ENCODE results near the gene TAL1. TPM values are rescaled to one million over a fixed set of nuclear protein-coding genes. Genes with fewer than 3 reads are reported as not detected.

TAL1 gene
- total and polyA plus RNA-seq, 2 donors (not counting 3 experiments of a cell fraction or from before 2014, with no cell fraction given): 36.7 to 52.4 TPM

- no TSS peak for BruUV-seq (replicated peaks)
- no peak for TF ChIP-seq JUN (IDR thresholded peaks at IDR 0.05; ENCODE audit: borderline replicate concordance, insufficient read depth, insufficient read length, low read depth)
- Histone ChIP-seq H2AFZ (ENCODE audit: low read depth, low read length) (no peak overlapping the region), H3K9me1 (replicated peaks; ENCODE audit: control insufficient read depth, extremely low read depth, insufficient read depth, low read length) (no peaks in the 10 kb centered on the region), H3K27me3 (ENCODE audit: control insufficient read depth in 2 of 2, insufficient read depth in 2 of 2, low read length in 2 of 2) (no peaks in the 10 kb centered on the region), H4K20me1 (replicated peaks; ENCODE audit: control insufficient read depth, extremely low read depth, insufficient read depth, low read length) (no peaks in the 10 kb centered on the region), H3K4me2 (ENCODE audit: insufficient read depth, low read length) (no peak overlapping the region), H3K4me1 (ENCODE audit: control insufficient read depth, extremely low read depth, insufficient read depth, low read length) (peaks cover 32% of the 10 kb centered on the region), H3K36me3 (ENCODE audit: control insufficient read depth in 2 of 2, extremely low read depth in 1 of 2, insufficient read depth in 2 of 2, low read length in 2 of 2) (peaks cover 9 to 52% of the 10 kb centered on the region in 2 experiments), H3K79me2 (ENCODE audit: control insufficient read depth, insufficient read depth, low read length) (peaks cover 40% of the 10 kb centered on the region), H3K27ac (ENCODE audit: insufficient read depth, low read depth, low read length) (no peak overlapping the region), H3K9me3 (replicated peaks; ENCODE audit: control insufficient read depth, insufficient read depth, low read length) (no peaks in the 10 kb centered on the region), H3K4me3 (replicated peaks in 1 of 3; ENCODE audit: insufficient read depth in 1 of 3, low read depth in 1 of 3, low read length in 3 of 3) (no peak overlapping the region), H3K9ac (replicated peaks; ENCODE audit: extremely low read depth, insufficient read depth, low read length) (no peak overlapping the region)
- DNase-seq (ENCODE audit: low read depth, low spot score): no peak
- intact Hi-C loops (cut with micrococcal nuclease) (no loop called here), dilution Hi-C loops (cut with MboI; ENCODE audit: extremely low pct_ligation_motif_present, low sequenced_read_pairs) (no loop called here)
- CTCF ChIA-PET: interaction anchor here (1.5 to 3.3 kb wide), 2 partner anchors 27 to 44 kb away, joined by 5 to 8 read pairs; no protein-coding TSS in a partner anchor
- POLR2A ChIA-PET: no interaction called here
- FAIRE-seq: no peak
These were observed 8.7 kb downstream of the TAL1 start for GRCh38 chr1:47223174-47223920.

- ChIA-PET CTCF (interaction anchor here (0.8 to 3.3 kb wide), 4 partner anchors 26 to 43 kb away, joined by 3 to 8 read pairs (median 6); partner anchors contain the start of gene PDZK1IP1), POLR2A (interaction anchor here (1.7 kb wide), 1 partner anchor 10 kb away, joined by 5 read pairs; no protein-coding TSS in a partner anchor)
- TF ChIP-seq EZH2 (IDR thresholded peaks at IDR 0.05; ENCODE audit: borderline replicate concordance, low read depth, low read length, severe bottlenecking) (no peak), JUN (IDR thresholded peaks at IDR 0.05; ENCODE audit: borderline replicate concordance, insufficient read depth, insufficient read length, low read depth) (no peak), CTCF (IDR thresholded peaks at IDR 0.05; ENCODE audit: extremely low read depth in 1 of 2, insufficient read depth in 1 of 2, low read depth in 1 of 2, low read length in 2 of 2) (no peak), POLR2AphosphoS5 (IDR thresholded peaks at IDR 0.05; ENCODE audit: insufficient read depth, low read depth, low read length) (no peak), FOS (IDR thresholded peaks at IDR 0.05; ENCODE audit: borderline replicate concordance, insufficient read depth, low read length) (no peak), GATA2 (IDR thresholded peaks at IDR 0.05; ENCODE audit: insufficient read depth, insufficient read length, low read depth, low read length) (no peak), MYC (IDR thresholded peaks at IDR 0.05; ENCODE audit: low read depth, low read length) (no peak), POLR2A (IDR thresholded peaks at IDR 0.05; ENCODE audit: low read depth, low read length) (no peak)
- peaks cover 31% of the 10 kb centered on the region for H3K79me2 ChIP-seq (ENCODE audit: control insufficient read depth, insufficient read depth, low read length)
- BruUV-seq (replicated peaks): no TSS peak
- no peak overlapping the region for H3K9ac ChIP-seq (replicated peaks; ENCODE audit: extremely low read depth, insufficient read depth, low read length)
- DNase-seq (ENCODE audit: low read depth, low spot score) (no peak), FAIRE-seq (no peak)
- intact Hi-C loops (cut with micrococcal nuclease): no loop called here
- H4K20me1 ChIP-seq (replicated peaks; ENCODE audit: control insufficient read depth, extremely low read depth, insufficient read depth, low read length): no peaks in the 10 kb centered on the region
- H3K36me3 ChIP-seq (ENCODE audit: control insufficient read depth in 2 of 2, extremely low read depth in 1 of 2, insufficient read depth in 2 of 2, low read length in 2 of 2): peaks cover 12 to 57% of the 10 kb centered on the region in 2 experiments
- H3K27ac ChIP-seq (ENCODE audit: insufficient read depth, low read depth, low read length): no peak overlapping the region
- dilution Hi-C loops (cut with MboI; ENCODE audit: extremely low pct_ligation_motif_present, low sequenced_read_pairs): no loop called here
- no peaks in the 10 kb centered on the region for H3K27me3 ChIP-seq (ENCODE audit: control insufficient read depth in 2 of 2, insufficient read depth in 2 of 2, low read length in 2 of 2)
- no peak overlapping the region for H3K4me3 ChIP-seq (replicated peaks in 1 of 3; ENCODE audit: insufficient read depth in 1 of 3, low read depth in 1 of 3, low read length in 3 of 3)
- H3K4me1 ChIP-seq (ENCODE audit: control insufficient read depth, extremely low read depth, insufficient read depth, low read length): peaks cover 24% of the 10 kb centered on the region
- H3K4me2 ChIP-seq (ENCODE audit: insufficient read depth, low read length): no peak overlapping the region
- no peaks in the 10 kb centered on the region for H3K9me1 ChIP-seq (replicated peaks; ENCODE audit: control insufficient read depth, extremely low read depth, insufficient read depth, low read length)
- no peak overlapping the region for H2AFZ ChIP-seq (ENCODE audit: low read depth, low read length)
- H3K9me3 ChIP-seq (replicated peaks; ENCODE audit: control insufficient read depth, insufficient read depth, low read length): no peaks in the 10 kb centered on the region
These were observed 9.5 kb downstream of the TAL1 start for GRCh38 chr1:47222476-47222875.
